RWPE2 (cell line): Measurements from ENCODE around the gene LCK.

Source experiments
- ATAC-seq: fragments of 200-7000 bp; cut with Tn5 transposase; 3 replicates; pipeline ENCODE4 v1.9.1; 2021; ENCODE audit warnings: low read depth
- DNase-seq: peaks from one replicate; pipeline ENCODE4 v3.0.0-alpha.2; 2020; ENCODE audit warnings: low spot score
- H3K27ac ChIP-seq: fragments of 450-650 bp; 2 replicates; pipeline ENCODE4 v1.5.1; 2017; ENCODE audit warnings: mild to moderate bottlenecking; ENCODE audit not compliant: poor library complexity, severe bottlenecking
- H3K27me3 ChIP-seq: fragments of 250-450 bp; sonication (Bioruptor Pico); 2 replicates; pipeline ENCODE4 v1.5.1; 2021; ENCODE audit warnings: mild to moderate bottlenecking, moderate library complexity; ENCODE audit not compliant: insufficient read depth, poor library complexity, severe bottlenecking
- H3K36me3 ChIP-seq: fragments of 250-450 bp; sonication (Bioruptor Pico); 2 replicates; pipeline ENCODE4 v1.5.1; 2020; ENCODE audit warnings: low read depth, mild to moderate bottlenecking, moderate library complexity
- H3K4me1 ChIP-seq: fragments of 250-450 bp; sonication (Bioruptor Pico); 2 replicates; pipeline ENCODE4 v1.5.1; 2021; ENCODE audit warnings: mild to moderate bottlenecking, moderate library complexity; ENCODE audit not compliant: insufficient read depth, poor library complexity, severe bottlenecking
- H3K4me3 ChIP-seq: fragments of 250-450 bp; sonication (Bioruptor Pico); 2 replicates; pipeline ENCODE4 v1.5.1; 2021; ENCODE audit warnings: mild to moderate bottlenecking, moderate library complexity; ENCODE audit not compliant: severe bottlenecking
- H3K9me3 ChIP-seq: fragments of 250-450 bp; sonication (Bioruptor Pico); 2 replicates; pipeline ENCODE4 v1.5.1; 2021; ENCODE audit warnings: mild to moderate bottlenecking, moderate library complexity; ENCODE audit not compliant: severe bottlenecking
- CTCF ChIP-seq: fragments of 450-650 bp; IDR thresholded peaks from one replicate; pipeline ENCODE4 v1.5.1; 2017; ENCODE audit warnings: mild to moderate bottlenecking, moderate library complexity; ENCODE audit not compliant: poor library complexity, severe bottlenecking

LCK gene

GRCh38 chr1:32250893-32251716, at the start of gene LCK:
LCK (plus strand) TSS chr1:32251265; CDS start chr1:32274330, 23,065 bp downstream.
- H3K36me3 ChIP-seq, result no peaks in the 10 kb centered on the region
- DNase-seq, result no peak
- no peak for TF ChIP-seq CTCF
- no peaks in the 10 kb centered on the region for H3K27me3 ChIP-seq
- H3K27ac ChIP-seq, result peak within 1 kb of the TSS; percentile 46
- no peak for ATAC-seq
- no peaks in the 10 kb centered on the region for H3K9me3 ChIP-seq
- H3K4me1 ChIP-seq, result peaks cover 20% of the 10 kb centered on the region
- no peak within 1 kb of the TSS for H3K4me3 ChIP-seq

- peak overlapping the region; percentile 71 for H3K4me3 ChIP-seq
- no peaks in the 10 kb centered on the region for H3K4me1 ChIP-seq
- DNase-seq, result no peak
- no peak overlapping the region for H3K27ac ChIP-seq
- peaks cover 18% of the 10 kb centered on the region for H3K36me3 ChIP-seq
- H3K27me3 ChIP-seq, result no peaks in the 10 kb centered on the region
- no peak for TF ChIP-seq CTCF
- ATAC-seq, result peak; percentile 4; the same call in 1 of the 3 replicates
- no peaks in the 10 kb centered on the region for H3K9me3 ChIP-seq
Observed at GRCh38 chr1:32204943-32205361, 46.1 kb upstream of the LCK start.

DNA sequence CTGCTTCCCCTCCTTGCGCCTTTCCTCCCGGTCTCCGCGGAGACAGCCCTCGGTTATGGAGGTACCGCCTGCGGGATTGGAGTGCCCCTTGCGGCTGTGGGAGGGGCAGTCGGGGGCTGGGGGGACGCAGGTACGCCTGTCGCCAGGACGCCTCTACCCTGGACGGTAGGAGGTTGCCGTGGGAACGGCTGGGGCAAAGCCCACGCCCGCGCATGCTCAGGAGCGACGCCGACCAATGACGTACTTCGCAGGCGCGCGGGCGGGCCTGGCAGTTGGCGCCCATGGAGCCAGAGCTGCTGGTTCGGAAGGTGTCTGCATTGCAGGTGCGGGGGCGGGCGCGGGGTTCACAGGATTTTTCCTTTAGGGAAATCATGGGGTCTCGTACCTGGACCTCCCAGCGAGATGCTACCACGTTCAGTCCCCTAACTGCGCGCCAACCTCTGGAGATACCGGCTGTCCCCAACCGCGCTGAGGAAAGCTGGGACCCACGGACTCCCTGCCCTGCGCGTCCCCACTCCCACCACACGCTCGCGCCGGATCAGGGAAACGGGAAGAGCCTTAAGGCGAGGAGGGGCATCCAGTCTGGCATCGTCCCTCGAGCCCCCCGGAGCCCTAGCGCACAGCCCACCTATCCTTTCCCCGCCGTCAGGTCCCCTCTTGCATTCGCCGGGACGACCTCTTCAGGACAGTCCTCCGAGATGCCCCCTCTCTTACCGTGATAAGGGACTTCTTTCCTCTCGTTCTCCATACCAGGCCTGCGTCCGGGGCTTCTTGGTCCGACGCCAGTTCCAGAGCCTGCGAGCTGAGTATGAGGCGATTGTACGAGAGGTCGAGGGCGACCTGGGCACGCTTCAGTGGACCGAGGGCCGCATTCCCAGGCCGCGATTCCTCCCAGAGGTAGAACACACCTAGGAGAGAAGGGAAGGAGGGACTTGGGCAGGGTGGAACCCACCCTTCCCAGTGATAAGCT, 45.4 kb upstream of the LCK start, which contains the start of gene IQCC:
IQCC (plus strand) TSS at position 271 of the 970 bp plus-strand sequence; CDS start at position 282, 11 bp downstream.
- ATAC-seq, result peak; percentile 69
- TF ChIP-seq CTCF, result peak; percentile 22
- peak within 1 kb of the TSS; percentile 34 for H3K27ac ChIP-seq
- no peaks in the 10 kb centered on the region for H3K4me1 ChIP-seq
- peak within 1 kb of the TSS; percentile 71 for H3K4me3 ChIP-seq
- H3K36me3 ChIP-seq, result peaks cover 18% of the 10 kb centered on the region
- peak; percentile 90 for DNase-seq
- H3K27me3 ChIP-seq, result no peaks in the 10 kb centered on the region
- no peaks in the 10 kb centered on the region for H3K9me3 ChIP-seq

DNA sequence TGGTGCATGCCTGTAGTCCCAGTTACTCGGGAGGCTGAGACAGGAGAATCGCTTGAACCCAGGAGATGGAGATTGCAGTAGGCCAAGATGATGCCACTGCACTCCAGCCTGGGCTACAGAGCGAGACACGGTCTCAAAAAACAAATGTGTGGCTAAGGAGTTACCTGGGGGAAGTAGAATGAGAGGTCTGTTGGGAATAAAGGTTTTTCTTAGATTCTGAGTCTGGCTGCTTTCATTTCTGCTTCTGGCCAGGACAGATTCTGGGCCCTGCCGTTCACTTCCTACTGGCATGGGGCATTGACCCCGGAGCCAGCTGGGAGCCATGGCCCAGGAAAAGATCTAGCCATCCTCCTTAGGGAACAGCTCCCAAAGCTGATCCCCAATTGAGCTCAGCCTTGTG, 42.6 kb upstream of the LCK start:
- Histone ChIP-seq H3K4me1 (no peaks in the 10 kb centered on the region), H3K9me3 (no peaks in the 10 kb centered on the region), H3K27me3 (no peaks in the 10 kb centered on the region), H3K27ac (no peak overlapping the region), H3K4me3 (no peak overlapping the region), H3K36me3 (peaks cover 19% of the 10 kb centered on the region)
- DNase-seq (no peak), ATAC-seq (no peak)
- no peak for TF ChIP-seq CTCF
